OCI-LY7 (cell line): ENCODE measurements around the gene MEIOB.

Experiments used
- EZH2phosphoT487 ChIP-seq: fragments of 200-600 bp; sonication (generic); IDR thresholded peaks from 2 replicates; pipeline ENCODE4 v1.6.1; 2018; ENCODE audit warnings: low read depth, borderline replicate concordance, mild to moderate bottlenecking, mixed run types, antibody characterized with exemption, low read length, moderate library complexity, mixed read lengths
- TF ChIP-seq, protein P1 (sequence below): fragments of 200-600 bp; sonication (generic); conservative IDR thresholded peaks from 2 replicates; pipeline ENCODE4 v1.5.1; 2014; ENCODE audit warnings: mild to moderate bottlenecking, antibody characterized with exemption, low read length, moderate library complexity, mixed read lengths

DNA sequence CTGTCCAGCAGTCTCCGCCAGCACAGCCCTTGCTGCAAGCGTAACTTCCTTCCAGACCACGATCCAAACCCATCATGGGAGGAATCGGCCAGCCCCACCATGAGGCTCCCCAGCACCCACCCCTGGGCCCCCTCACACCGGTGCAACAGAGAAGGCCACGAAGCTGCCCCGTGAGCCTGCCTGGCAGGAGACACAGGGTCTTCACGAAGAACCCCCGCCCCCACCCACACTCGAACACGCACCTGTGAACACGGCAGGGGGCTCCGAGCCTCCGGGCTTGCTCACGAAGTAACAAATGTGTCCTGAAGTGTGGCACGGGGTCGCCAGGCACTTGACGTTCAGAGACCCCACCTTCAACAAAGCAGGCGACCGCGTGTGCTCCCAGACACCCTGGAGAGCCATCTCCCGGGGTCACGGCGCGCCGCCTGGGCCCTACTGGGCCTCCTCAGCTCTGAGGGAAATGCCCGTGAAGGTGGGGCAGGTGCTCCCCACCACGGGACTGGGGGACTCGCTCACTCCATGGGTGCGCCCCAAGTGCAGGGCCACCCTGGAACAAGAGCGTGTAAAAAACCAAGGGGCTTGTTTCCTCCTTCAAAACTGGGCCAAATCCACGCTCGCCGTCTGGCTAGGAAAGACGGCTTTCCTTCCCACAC, 53.0 kb downstream of the MEIOB start:
- TF ChIP-seq, protein P1, sequence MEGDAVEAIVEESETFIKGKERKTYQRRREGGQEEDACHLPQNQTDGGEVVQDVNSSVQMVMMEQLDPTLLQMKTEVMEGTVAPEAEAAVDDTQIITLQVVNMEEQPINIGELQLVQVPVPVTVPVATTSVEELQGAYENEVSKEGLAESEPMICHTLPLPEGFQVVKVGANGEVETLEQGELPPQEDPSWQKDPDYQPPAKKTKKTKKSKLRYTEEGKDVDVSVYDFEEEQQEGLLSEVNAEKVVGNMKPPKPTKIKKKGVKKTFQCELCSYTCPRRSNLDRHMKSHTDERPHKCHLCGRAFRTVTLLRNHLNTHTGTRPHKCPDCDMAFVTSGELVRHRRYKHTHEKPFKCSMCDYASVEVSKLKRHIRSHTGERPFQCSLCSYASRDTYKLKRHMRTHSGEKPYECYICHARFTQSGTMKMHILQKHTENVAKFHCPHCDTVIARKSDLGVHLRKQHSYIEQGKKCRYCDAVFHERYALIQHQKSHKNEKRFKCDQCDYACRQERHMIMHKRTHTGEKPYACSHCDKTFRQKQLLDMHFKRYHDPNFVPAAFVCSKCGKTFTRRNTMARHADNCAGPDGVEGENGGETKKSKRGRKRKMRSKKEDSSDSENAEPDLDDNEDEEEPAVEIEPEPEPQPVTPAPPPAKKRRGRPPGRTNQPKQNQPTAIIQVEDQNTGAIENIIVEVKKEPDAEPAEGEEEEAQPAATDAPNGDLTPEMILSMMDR: no peak
- TF ChIP-seq EZH2phosphoT487: no peak
